Keratinocyte (primary cell): ENCODE results near the gene INPP5B. TPM values are rescaled to one million over a fixed set of nuclear protein-coding genes. Genes with fewer than 3 reads are reported as not detected.
"Not testable (repeated sequence)": the region's sequence is repeated elsewhere in the genome, so short reads cannot be mapped to it uniquely, and the experiment has no call there.

ENCODE experiments used
- DNase-seq: peaks from one replicate; pipeline ENCODE4 v3.0.0-alpha.2; 2011; ENCODE audit warnings: low read depth, missing footprints, low spot score
- FAIRE-seq: peaks from 2 replicates; lab custom pipeline; 2011; peaks lifted over from hg19 to GRCh38; lab: Jason Lieb, UNC
- H2AFZ ChIP-seq: 2 replicates; pipeline ENCODE4 v1.6.0; 2012; ENCODE audit warnings: low read length, control low read depth, inconsistent platforms; ENCODE audit not compliant: control insufficient read depth
- H3K27ac ChIP-seq: 2 replicates; pipeline ENCODE4 v1.5.1; 2011; ENCODE audit warnings: low read length; ENCODE audit not compliant: control insufficient read depth, insufficient read depth
- H3K27me3 ChIP-seq: 3 replicates; pipeline ENCODE4 v1.6.0; 2011; ENCODE audit warnings: low read length; ENCODE audit not compliant: control insufficient read depth, insufficient read depth; ENCODE audit errors: extremely low read depth
- H3K36me3 ChIP-seq, 2 experiments: 2 replicates in 1 of 2; 3 replicates in 1 of 2; pipeline ENCODE4 v1.5.1; 2011; ENCODE audit warnings: low read length in 2 of 2, mild to moderate bottlenecking in 1 of 2; ENCODE audit not compliant: control insufficient read depth in 2 of 2, insufficient read depth in 2 of 2; ENCODE audit errors: extremely low read depth in 1 of 2
- H3K4me1 ChIP-seq: 3 replicates; pipeline ENCODE4 v1.5.1; 2011; ENCODE audit warnings: low read length; ENCODE audit not compliant: control insufficient read depth, insufficient read depth; ENCODE audit errors: extremely low read depth
- H3K4me2 ChIP-seq: 3 replicates; pipeline ENCODE4 v1.6.0; 2011; ENCODE audit warnings: low read depth, low read length; ENCODE audit not compliant: control insufficient read depth, insufficient read depth; ENCODE audit errors: extremely low read depth
- H3K4me3 ChIP-seq, 3 experiments: fragments of 200-600 bp in 1 of 3; sonication (generic) in 1 of 3; 2 replicates in 2 of 3; 3 replicates in 1 of 3; pipeline ENCODE4 v1.5.1; 2011 to 2016; ENCODE audit warnings: low read length in 3 of 3, mild to moderate bottlenecking in 3 of 3, control low read depth in 2 of 3, inconsistent platforms in 1 of 3, low read depth in 1 of 3, mixed read lengths in 1 of 3, mixed run types in 1 of 3, moderate library complexity in 1 of 3; ENCODE audit not compliant: control insufficient read depth in 2 of 3, insufficient read depth in 2 of 3; ENCODE audit errors: extremely low read depth in 1 of 3
- H3K79me2 ChIP-seq: 2 replicates; pipeline ENCODE4 v1.6.0; 2012; ENCODE audit warnings: low read length; ENCODE audit not compliant: control insufficient read depth, insufficient read depth
- H3K9ac ChIP-seq: 3 replicates; pipeline ENCODE4 v1.6.0; 2011; ENCODE audit warnings: low read length; ENCODE audit not compliant: control insufficient read depth, insufficient read depth; ENCODE audit errors: extremely low read depth
- H3K9me1 ChIP-seq: 3 replicates; pipeline ENCODE4 v1.6.0; 2011; ENCODE audit warnings: low read length; ENCODE audit not compliant: control insufficient read depth, insufficient read depth; ENCODE audit errors: extremely low read depth
- H3K9me3 ChIP-seq: 2 replicates; pipeline ENCODE4 v1.5.1; 2012; ENCODE audit warnings: low read depth, low read length; ENCODE audit not compliant: control insufficient read depth
- H4K20me1 ChIP-seq: 3 replicates; pipeline ENCODE4 v1.6.0; 2011; ENCODE audit warnings: low read length; ENCODE audit not compliant: control insufficient read depth, insufficient read depth; ENCODE audit errors: extremely low read depth
- EZH2 ChIP-seq: IDR thresholded peaks from one replicate; pipeline ENCODE4 v1.6.1; 2012; ENCODE audit warnings: inconsistent platforms, mild to moderate bottlenecking, low read length, moderate library complexity
- dilution Hi-C: fragments of 300-500 bp; cut with MboI; formaldehyde crosslinking; loops from one replicate; pipeline ENCODE4 v1.7.0; 2020; ENCODE audit warnings: low sequenced_read_pairs; ENCODE audit not compliant: extremely low pct_ligation_motif_present
- polyA plus RNA-seq, 5 experiments: library from polyadenylated mRNA; depleted of rRNA in 3 of 5; stranded (reverse) in 3 of 5; stranded (forward) in 1 of 5; unstranded in 1 of 5; fragments of >200 nt; gene quantifications; 1 replicate in 1 of 5; 2 replicates in 3 of 5; 3 replicates in 1 of 5; pipeline versions ENCODE4 v1.2.1 to v1.2.3, GENCODE V29; 2011 to 2012; ENCODE audit warnings: missing spikeins in 2 of 5, low read depth in 1 of 5, low replicate concordance in 1 of 5
- TF ChIP-seq, protein P1 (sequence below), 3 experiments: IDR thresholded peaks in 1 of 3; conservative IDR thresholded peaks in 1 of 3; optimal IDR thresholded peaks in 1 of 3; 2 replicates in 2 of 3; 3 replicates in 1 of 3; pipeline versions ENCODE3 to v1.5.1; 2011; ENCODE audit warnings: low read length in 3 of 3, mild to moderate bottlenecking in 3 of 3, moderate library complexity in 2 of 3, control low read depth in 1 of 3, inconsistent platforms in 1 of 3; ENCODE audit not compliant: insufficient read depth in 2 of 3; ENCODE audit errors: extremely low read depth in 1 of 3

Gene INPP5B
- polyA plus RNA-seq, 1 donor (not counting 4 experiments of a cell fraction or from before 2014, with no cell fraction given), result 6.4 TPM

DNA sequence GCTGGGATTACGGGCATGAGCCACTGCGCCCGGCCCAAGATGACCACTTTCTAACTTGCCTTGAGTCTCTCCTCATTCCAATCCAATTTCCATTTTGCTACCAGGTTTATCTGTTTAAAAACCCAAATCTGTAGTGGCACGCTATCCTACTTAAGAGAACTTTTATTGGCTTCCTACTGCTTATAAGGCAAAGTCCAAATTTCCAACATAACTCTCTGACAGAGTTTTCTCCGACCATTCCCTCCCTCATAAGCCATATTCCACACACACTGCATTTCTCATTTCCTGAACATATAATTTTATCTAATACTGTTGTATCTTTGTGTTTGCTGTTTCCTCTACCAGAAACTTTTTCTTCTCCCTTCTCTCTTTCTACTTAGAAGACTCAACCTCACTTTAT lies 27.7 kb upstream of the INPP5B start:
- peaks cover 18% of the 10 kb centered on the region in 2 experiments for H3K36me3 ChIP-seq
- H3K9me1 ChIP-seq, result no peaks in the 10 kb centered on the region
- no peak overlapping the region for H3K4me3 ChIP-seq
- no peaks in the 10 kb centered on the region for H3K27me3 ChIP-seq
- H3K4me2 ChIP-seq, result no peak overlapping the region
- DNase-seq (no peak), FAIRE-seq (no peak)
- H3K27ac ChIP-seq, result no peak overlapping the region
- TF ChIP-seq EZH2, result no peak
- TF ChIP-seq, protein P1, sequence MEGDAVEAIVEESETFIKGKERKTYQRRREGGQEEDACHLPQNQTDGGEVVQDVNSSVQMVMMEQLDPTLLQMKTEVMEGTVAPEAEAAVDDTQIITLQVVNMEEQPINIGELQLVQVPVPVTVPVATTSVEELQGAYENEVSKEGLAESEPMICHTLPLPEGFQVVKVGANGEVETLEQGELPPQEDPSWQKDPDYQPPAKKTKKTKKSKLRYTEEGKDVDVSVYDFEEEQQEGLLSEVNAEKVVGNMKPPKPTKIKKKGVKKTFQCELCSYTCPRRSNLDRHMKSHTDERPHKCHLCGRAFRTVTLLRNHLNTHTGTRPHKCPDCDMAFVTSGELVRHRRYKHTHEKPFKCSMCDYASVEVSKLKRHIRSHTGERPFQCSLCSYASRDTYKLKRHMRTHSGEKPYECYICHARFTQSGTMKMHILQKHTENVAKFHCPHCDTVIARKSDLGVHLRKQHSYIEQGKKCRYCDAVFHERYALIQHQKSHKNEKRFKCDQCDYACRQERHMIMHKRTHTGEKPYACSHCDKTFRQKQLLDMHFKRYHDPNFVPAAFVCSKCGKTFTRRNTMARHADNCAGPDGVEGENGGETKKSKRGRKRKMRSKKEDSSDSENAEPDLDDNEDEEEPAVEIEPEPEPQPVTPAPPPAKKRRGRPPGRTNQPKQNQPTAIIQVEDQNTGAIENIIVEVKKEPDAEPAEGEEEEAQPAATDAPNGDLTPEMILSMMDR (optimal IDR thresholded peaks at IDR 0.05 in 1 of 3, IDR thresholded peaks at IDR 0.05 in 1 of 3, conservative IDR thresholded peaks at IDR 0.05 in 1 of 3; ENCODE audit: extremely low read depth in 1 of 3, insufficient read depth in 2 of 3, low read length in 3 of 3), result no peak
- peaks cover 3% of the 10 kb centered on the region for H3K79me2 ChIP-seq
- dilution Hi-C loops, result no loop called here
- no peaks in the 10 kb centered on the region for H3K9me3 ChIP-seq
- no peaks in the 10 kb centered on the region for H4K20me1 ChIP-seq
- no peak overlapping the region for H3K9ac ChIP-seq
- no peaks in the 10 kb centered on the region for H3K4me1 ChIP-seq
- no peak overlapping the region for H2AFZ ChIP-seq

GRCh38 chr1:37973684-37974083 lies 26.8 kb upstream of the INPP5B start:
- H3K27me3 ChIP-seq, H3K9ac ChIP-seq, H3K4me2 ChIP-seq, H3K27ac ChIP-seq, H3K79me2 ChIP-seq, FAIRE-seq, H3K4me1 ChIP-seq, H4K20me1 ChIP-seq, H3K9me1 ChIP-seq, H2AFZ ChIP-seq, H3K9me3 ChIP-seq, dilution Hi-C loops, H3K4me3 ChIP-seq, DNase-seq: not testable (repeated sequence)
- peaks cover 16 to 21% of the 10 kb centered on the region in 2 experiments for H3K36me3 ChIP-seq

GRCh38 chr1:37965301-37965700 lies 18.4 kb upstream of the INPP5B start:
- FAIRE-seq (no peak), DNase-seq (no peak)
- Histone ChIP-seq H3K9me3 (no peaks in the 10 kb centered on the region), H4K20me1 (no peaks in the 10 kb centered on the region), H3K27ac (no peak overlapping the region), H3K36me3 (peaks cover 11 to 15% of the 10 kb centered on the region in 2 experiments), H3K79me2 (no peaks in the 10 kb centered on the region), H3K4me3 (no peak overlapping the region), H3K9me1 (no peaks in the 10 kb centered on the region), H3K4me1 (no peaks in the 10 kb centered on the region), H2AFZ (no peak overlapping the region), H3K4me2 (no peak overlapping the region), H3K9ac (no peak overlapping the region), H3K27me3 (no peaks in the 10 kb centered on the region)
- dilution Hi-C loops, result no loop called here
- TF ChIP-seq, protein P1 (optimal IDR thresholded peaks at IDR 0.05 in 1 of 3, IDR thresholded peaks at IDR 0.05 in 1 of 3, conservative IDR thresholded peaks at IDR 0.05 in 1 of 3; ENCODE audit: extremely low read depth in 1 of 3, insufficient read depth in 2 of 3, low read length in 3 of 3), result no peak
- no peak for TF ChIP-seq EZH2

- dilution Hi-C loops, H3K27me3 ChIP-seq, H3K9ac ChIP-seq, H3K79me2 ChIP-seq, H3K9me3 ChIP-seq, H3K4me2 ChIP-seq, H3K4me1 ChIP-seq, DNase-seq, FAIRE-seq, H4K20me1 ChIP-seq, H3K9me1 ChIP-seq, H3K27ac ChIP-seq, H2AFZ ChIP-seq, H3K4me3 ChIP-seq: not testable (repeated sequence)
- peaks cover 14 to 16% of the 10 kb centered on the region in 2 experiments for H3K36me3 ChIP-seq
These were observed 17.3 kb upstream of the INPP5B start for GRCh38 chr1:37964106-37964505.
